ENCODE data around the gene POLR1F.
A peak's percentile ranks its signal among the peaks of the same experiment; 100 is the strongest.
"Not testable (repeated sequence)": the region's sequence is repeated elsewhere in the genome, so short reads cannot be mapped to it uniquely, and the experiment has no call there.

POLR1F gene

DNA sequence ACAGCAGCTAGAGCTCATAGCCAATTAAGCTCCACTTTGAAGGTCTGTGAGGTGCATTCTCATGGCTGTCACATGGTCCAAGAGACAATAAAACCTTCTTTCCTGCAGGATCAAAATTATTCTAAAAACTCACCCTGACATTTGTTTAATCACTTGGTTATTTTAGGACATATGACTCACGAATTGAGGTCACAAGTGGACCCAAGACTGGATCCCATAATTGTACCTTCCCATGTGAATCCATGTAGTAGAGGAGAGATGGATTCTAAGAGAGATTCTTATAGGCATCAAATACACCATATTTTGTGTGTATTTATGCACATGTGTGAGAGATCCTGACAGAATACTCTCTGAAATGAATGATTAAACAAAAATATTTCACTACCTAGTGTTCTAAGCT, 18.1 kb downstream of the POLR1F start:
- H3K4me1 ChIP-seq (ENCODE audit: insufficient read depth, low read length, poor library complexity, severe bottlenecking), result no peaks in the 10 kb centered on the region
- H4K20me1 ChIP-seq (ENCODE audit: insufficient read depth, low read length, poor library complexity, severe bottlenecking), result no peaks in the 10 kb centered on the region
- H3K4me3 ChIP-seq (ENCODE audit: low read length, poor library complexity, severe bottlenecking), result no peak overlapping the region
- H3K4me2 ChIP-seq (ENCODE audit: low read depth, low read length, poor library complexity, severe bottlenecking), result no peak overlapping the region
- no peak overlapping the region for H3K9ac ChIP-seq (ENCODE audit: low read depth, low read length, poor library complexity, severe bottlenecking)
- H3K9me2 ChIP-seq (replicated peaks; ENCODE audit: low read depth, low read length), result no peaks in the 10 kb centered on the region
- H3K36me3 ChIP-seq (ENCODE audit: insufficient read depth, low read length), result no peaks in the 10 kb centered on the region
- H2AFZ ChIP-seq (ENCODE audit: low read length), result no peak overlapping the region
- no peaks in the 10 kb centered on the region for H3K79me2 ChIP-seq (ENCODE audit: insufficient read depth, low read length)
- no peaks in the 10 kb centered on the region for H3K9me3 ChIP-seq (ENCODE audit: insufficient read depth, low read depth, low read length)
- H3K27me3 ChIP-seq (ENCODE audit: insufficient read depth, low read length, poor library complexity, severe bottlenecking), result no peaks in the 10 kb centered on the region
- no peaks in the 10 kb centered on the region for H3F3A ChIP-seq (ENCODE audit: low read depth)
- TF ChIP-seq, protein P1, sequence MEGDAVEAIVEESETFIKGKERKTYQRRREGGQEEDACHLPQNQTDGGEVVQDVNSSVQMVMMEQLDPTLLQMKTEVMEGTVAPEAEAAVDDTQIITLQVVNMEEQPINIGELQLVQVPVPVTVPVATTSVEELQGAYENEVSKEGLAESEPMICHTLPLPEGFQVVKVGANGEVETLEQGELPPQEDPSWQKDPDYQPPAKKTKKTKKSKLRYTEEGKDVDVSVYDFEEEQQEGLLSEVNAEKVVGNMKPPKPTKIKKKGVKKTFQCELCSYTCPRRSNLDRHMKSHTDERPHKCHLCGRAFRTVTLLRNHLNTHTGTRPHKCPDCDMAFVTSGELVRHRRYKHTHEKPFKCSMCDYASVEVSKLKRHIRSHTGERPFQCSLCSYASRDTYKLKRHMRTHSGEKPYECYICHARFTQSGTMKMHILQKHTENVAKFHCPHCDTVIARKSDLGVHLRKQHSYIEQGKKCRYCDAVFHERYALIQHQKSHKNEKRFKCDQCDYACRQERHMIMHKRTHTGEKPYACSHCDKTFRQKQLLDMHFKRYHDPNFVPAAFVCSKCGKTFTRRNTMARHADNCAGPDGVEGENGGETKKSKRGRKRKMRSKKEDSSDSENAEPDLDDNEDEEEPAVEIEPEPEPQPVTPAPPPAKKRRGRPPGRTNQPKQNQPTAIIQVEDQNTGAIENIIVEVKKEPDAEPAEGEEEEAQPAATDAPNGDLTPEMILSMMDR (conservative IDR thresholded peaks at IDR 0.05; ENCODE audit: low read length), result no peak
- TF ChIP-seq EZH2phosphoT487 (IDR thresholded peaks at IDR 0.05; ENCODE audit: borderline replicate concordance), result no peak

DNA sequence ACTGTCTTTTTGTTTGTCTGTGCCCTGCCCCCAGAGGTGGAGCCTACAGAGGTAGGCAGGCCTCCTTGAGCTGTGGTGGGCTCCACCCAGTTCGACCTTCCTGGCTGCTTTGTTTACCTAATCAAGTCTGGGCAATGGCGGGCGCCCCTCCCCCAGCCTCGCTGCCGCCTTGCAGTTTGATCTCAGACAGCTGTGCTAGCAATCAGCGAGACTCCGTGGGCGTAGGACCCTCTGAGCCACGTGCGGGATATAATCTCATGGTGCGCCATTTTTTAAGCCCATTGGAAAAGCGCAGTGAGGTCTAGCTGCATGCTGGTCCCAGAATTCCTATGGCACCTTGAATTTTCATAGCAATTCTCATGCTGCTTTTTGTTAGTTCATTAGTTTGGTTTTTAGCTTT, 19.7 kb downstream of the POLR1F start:
- H3K9me3 ChIP-seq (ENCODE audit: insufficient read depth, low read depth, low read length); H4K20me1 ChIP-seq (ENCODE audit: insufficient read depth, low read length, poor library complexity, severe bottlenecking); H3K27me3 ChIP-seq (ENCODE audit: insufficient read depth, low read length, poor library complexity, severe bottlenecking); H3K9ac ChIP-seq (ENCODE audit: low read depth, low read length, poor library complexity, severe bottlenecking); H3K4me3 ChIP-seq (ENCODE audit: low read length, poor library complexity, severe bottlenecking); H3K4me2 ChIP-seq (ENCODE audit: low read depth, low read length, poor library complexity, severe bottlenecking); H2AFZ ChIP-seq (ENCODE audit: low read length); H3K79me2 ChIP-seq (ENCODE audit: insufficient read depth, low read length); H3K36me3 ChIP-seq (ENCODE audit: insufficient read depth, low read length); H3K4me1 ChIP-seq (ENCODE audit: insufficient read depth, low read length, poor library complexity, severe bottlenecking); H3K9me2 ChIP-seq (replicated peaks; ENCODE audit: low read depth, low read length); H3F3A ChIP-seq (ENCODE audit: low read depth): not testable (repeated sequence)

DNA sequence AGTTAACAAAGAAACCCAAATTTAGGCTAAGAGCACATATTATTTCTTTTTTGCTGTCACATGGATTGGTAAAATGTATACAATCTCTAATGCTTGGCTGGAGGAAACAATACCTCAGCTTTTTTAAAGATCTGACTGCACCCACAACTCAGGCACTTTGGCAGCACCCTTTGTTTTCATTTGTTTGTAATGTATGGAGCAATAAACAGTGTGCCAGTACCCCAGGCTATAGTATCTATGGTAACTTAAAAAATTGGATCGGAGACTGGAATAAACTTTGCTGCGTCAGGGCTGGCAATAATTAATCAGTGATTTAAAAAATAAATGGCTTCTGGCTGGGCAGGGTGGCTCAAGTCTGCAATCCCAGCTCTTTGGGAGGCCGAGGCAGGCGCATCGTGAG, 27.2 kb downstream of the POLR1F start:
- Histone ChIP-seq H2AFZ (ENCODE audit: low read length) (no peak overlapping the region), H3K9me2 (replicated peaks; ENCODE audit: low read depth, low read length) (no peaks in the 10 kb centered on the region), H3K4me2 (ENCODE audit: low read depth, low read length, poor library complexity, severe bottlenecking) (no peak overlapping the region), H3K79me2 (ENCODE audit: insufficient read depth, low read length) (no peaks in the 10 kb centered on the region), H4K20me1 (ENCODE audit: insufficient read depth, low read length, poor library complexity, severe bottlenecking) (no peaks in the 10 kb centered on the region), H3K9ac (ENCODE audit: low read depth, low read length, poor library complexity, severe bottlenecking) (no peak overlapping the region), H3K27me3 (ENCODE audit: insufficient read depth, low read length, poor library complexity, severe bottlenecking) (no peaks in the 10 kb centered on the region), H3K4me3 (ENCODE audit: low read length, poor library complexity, severe bottlenecking) (no peak overlapping the region), H3K4me1 (ENCODE audit: insufficient read depth, low read length, poor library complexity, severe bottlenecking) (peaks cover 39% of the 10 kb centered on the region), H3K9me3 (ENCODE audit: insufficient read depth, low read depth, low read length) (no peaks in the 10 kb centered on the region; the same call in 1 of the 2 replicates), H3K36me3 (ENCODE audit: insufficient read depth, low read length) (no peaks in the 10 kb centered on the region), H3F3A (ENCODE audit: low read depth) (peaks cover 9% of the 10 kb centered on the region)
- TF ChIP-seq, protein P1 (conservative IDR thresholded peaks at IDR 0.05; ENCODE audit: low read length), result no peak
- no peak for TF ChIP-seq EZH2phosphoT487 (IDR thresholded peaks at IDR 0.05; ENCODE audit: borderline replicate concordance)

DNA sequence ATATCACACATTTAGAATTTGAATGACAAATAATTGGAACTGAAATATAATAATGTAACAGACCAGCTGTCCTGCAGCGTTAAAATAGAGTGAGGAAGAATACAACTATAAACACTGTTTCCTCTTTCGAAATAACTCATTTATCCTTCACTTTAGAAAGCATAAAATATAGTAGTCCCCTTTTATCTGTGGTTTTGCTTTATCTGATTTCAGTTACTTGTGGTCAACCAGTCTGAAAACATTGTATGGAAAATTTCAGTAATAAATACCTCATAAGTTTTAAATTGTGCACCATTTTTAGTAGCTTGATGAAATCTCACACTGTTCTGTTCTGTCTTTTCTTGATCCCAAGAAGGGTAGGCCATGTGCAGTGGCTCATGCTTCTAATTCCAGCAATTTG, 31.7 kb downstream of the POLR1F start:
- Histone ChIP-seq H2AFZ (ENCODE audit: low read length) (peak overlapping the region; percentile 64; the same call in 1 of the 2 replicates), H3K4me3 (ENCODE audit: low read length, poor library complexity, severe bottlenecking) (peak overlapping the region; percentile 58), H3K9me2 (replicated peaks; ENCODE audit: low read depth, low read length) (no peaks in the 10 kb centered on the region), H3K9ac (ENCODE audit: low read depth, low read length, poor library complexity, severe bottlenecking) (peak overlapping the region; percentile 56), H4K20me1 (ENCODE audit: insufficient read depth, low read length, poor library complexity, severe bottlenecking) (no peaks in the 10 kb centered on the region), H3K9me3 (ENCODE audit: insufficient read depth, low read depth, low read length) (no peaks in the 10 kb centered on the region; the same call in none of the 2 replicates), H3K4me1 (ENCODE audit: insufficient read depth, low read length, poor library complexity, severe bottlenecking) (peaks cover 59% of the 10 kb centered on the region), H3K27me3 (ENCODE audit: insufficient read depth, low read length, poor library complexity, severe bottlenecking) (no peaks in the 10 kb centered on the region), H3K79me2 (ENCODE audit: insufficient read depth, low read length) (no peaks in the 10 kb centered on the region), H3K4me2 (ENCODE audit: low read depth, low read length, poor library complexity, severe bottlenecking) (peak overlapping the region; percentile 77), H3K36me3 (ENCODE audit: insufficient read depth, low read length) (no peaks in the 10 kb centered on the region), H3F3A (ENCODE audit: low read depth) (peaks cover 10% of the 10 kb centered on the region)
- no peak for TF ChIP-seq EZH2phosphoT487 (IDR thresholded peaks at IDR 0.05; ENCODE audit: borderline replicate concordance)
- TF ChIP-seq, protein P1 (conservative IDR thresholded peaks at IDR 0.05; ENCODE audit: low read length), result no peak

All from Loucy (cell line).